ENCODE measurements around the gene TAS2R40. TPM values are rescaled to one million over a fixed set of nuclear protein-coding genes. Genes with fewer than 3 reads are reported as not detected.
A peak's percentile ranks its signal among the peaks of the same experiment; 100 is the strongest.

The TAS2R40 gene
- total and polyA plus RNA-seq, 4 donors: 0.07 TPM; not detected in 3

- no peak overlapping the region for H3K4me3 ChIP-seq
- H3K4me1 ChIP-seq (ENCODE audit: control insufficient read depth in 5 of 5, insufficient read depth in 5 of 5, low read length in 5 of 5): no peaks in the 10 kb centered on the region
- H3K27me3 ChIP-seq (ENCODE audit: control insufficient read depth in 3 of 3, insufficient read depth in 3 of 3, low read length in 2 of 3): peaks cover 0 to 5% (median 0%) of the 10 kb centered on the region in 3 donors
- H3K27ac ChIP-seq (ENCODE audit: low read depth in 1 of 2, low read length in 1 of 2): no peak overlapping the region
- no peaks in the 10 kb centered on the region for H3K36me3 ChIP-seq (ENCODE audit: control insufficient read depth in 4 of 4, insufficient read depth in 4 of 4, low read length in 4 of 4)
- ATAC-seq (ENCODE audit: insufficient read depth, low FRiP score) (no peak), DNase-seq (no peak)
- peaks cover 0 to 4% (median 0%) of the 10 kb centered on the region in 4 donors for H3K9me3 ChIP-seq (ENCODE audit: control insufficient read depth in 4 of 4, insufficient read depth in 3 of 4, low read length in 3 of 4)
- WGBS, 2 donors: 92 to 100% methylated on average over 2 of the region's 2 CpGs
- no peak for TF ChIP-seq CTCF (IDR thresholded peaks at IDR 0.05; ENCODE audit: control extremely low read depth, extremely low read depth)
- no peak overlapping the region for H3K9ac ChIP-seq (ENCODE audit: insufficient read depth in 1 of 2, low read length in 2 of 2)
Observed at GRCh38 chr7:143202161-143202560, 19.7 kb upstream of the TAS2R40 start.

- 86 to 97% methylated on average over 3 of the region's 3 CpGs for WGBS, 2 donors
- peaks cover 0 to 5% (median 0%) of the 10 kb centered on the region in 3 donors for H3K27me3 ChIP-seq (ENCODE audit: control insufficient read depth in 3 of 3, insufficient read depth in 3 of 3, low read length in 2 of 3)
- no peaks in the 10 kb centered on the region for H3K36me3 ChIP-seq (ENCODE audit: control insufficient read depth in 4 of 4, insufficient read depth in 4 of 4, low read length in 4 of 4)
- peaks cover 0 to 4% (median 0%) of the 10 kb centered on the region in 4 donors for H3K9me3 ChIP-seq (ENCODE audit: control insufficient read depth in 4 of 4, insufficient read depth in 3 of 4, low read length in 3 of 4)
- no peak for TF ChIP-seq CTCF (IDR thresholded peaks at IDR 0.05; ENCODE audit: control extremely low read depth, extremely low read depth)
- no peaks in the 10 kb centered on the region for H3K4me1 ChIP-seq (ENCODE audit: control insufficient read depth in 5 of 5, insufficient read depth in 5 of 5, low read length in 5 of 5)
- no peak overlapping the region for H3K4me3 ChIP-seq
- H3K9ac ChIP-seq (ENCODE audit: insufficient read depth in 1 of 2, low read length in 2 of 2): no peak overlapping the region
- no peak for DNase-seq
- H3K27ac ChIP-seq (ENCODE audit: low read depth in 1 of 2, low read length in 1 of 2): no peak overlapping the region
- no peak for ATAC-seq (ENCODE audit: insufficient read depth, low FRiP score)
Observed at GRCh38 chr7:143203386-143203785, 18.5 kb upstream of the TAS2R40 start.

- no peak for TF ChIP-seq CTCF (IDR thresholded peaks at IDR 0.05; ENCODE audit: control extremely low read depth, extremely low read depth)
- H3K27ac ChIP-seq (ENCODE audit: low read depth in 1 of 2, low read length in 1 of 2): no peak overlapping the region
- DNase-seq (peak in 2 of 3 donors; percentile 13 to 25), ATAC-seq (ENCODE audit: insufficient read depth, low FRiP score) (peak; percentile 73)
- 27 to 50% methylated on average over 13 of the region's 13 CpGs for WGBS, 2 donors
- H3K27me3 ChIP-seq (ENCODE audit: control insufficient read depth in 3 of 3, insufficient read depth in 3 of 3, low read length in 2 of 3): peaks cover 0 to 5% (median 0%) of the 10 kb centered on the region in 3 donors
- H3K4me3 ChIP-seq: no peak overlapping the region
- peaks cover 0 to 3% (median 0%) of the 10 kb centered on the region in 5 donors for H3K4me1 ChIP-seq (ENCODE audit: control insufficient read depth in 5 of 5, insufficient read depth in 5 of 5, low read length in 5 of 5)
- H3K36me3 ChIP-seq (ENCODE audit: control insufficient read depth in 4 of 4, insufficient read depth in 4 of 4, low read length in 4 of 4): no peaks in the 10 kb centered on the region
- H3K9me3 ChIP-seq (ENCODE audit: control insufficient read depth in 4 of 4, insufficient read depth in 3 of 4, low read length in 3 of 4): no peaks in the 10 kb centered on the region
- H3K9ac ChIP-seq (ENCODE audit: insufficient read depth in 1 of 2, low read length in 2 of 2): no peak overlapping the region
Observed at GRCh38 chr7:143205560-143206293, 16.1 kb upstream of the TAS2R40 start.

Measured in lung (tissue), 12 donors.